ENCODE data around the gene TMEM51.

Gene TMEM51

DNA sequence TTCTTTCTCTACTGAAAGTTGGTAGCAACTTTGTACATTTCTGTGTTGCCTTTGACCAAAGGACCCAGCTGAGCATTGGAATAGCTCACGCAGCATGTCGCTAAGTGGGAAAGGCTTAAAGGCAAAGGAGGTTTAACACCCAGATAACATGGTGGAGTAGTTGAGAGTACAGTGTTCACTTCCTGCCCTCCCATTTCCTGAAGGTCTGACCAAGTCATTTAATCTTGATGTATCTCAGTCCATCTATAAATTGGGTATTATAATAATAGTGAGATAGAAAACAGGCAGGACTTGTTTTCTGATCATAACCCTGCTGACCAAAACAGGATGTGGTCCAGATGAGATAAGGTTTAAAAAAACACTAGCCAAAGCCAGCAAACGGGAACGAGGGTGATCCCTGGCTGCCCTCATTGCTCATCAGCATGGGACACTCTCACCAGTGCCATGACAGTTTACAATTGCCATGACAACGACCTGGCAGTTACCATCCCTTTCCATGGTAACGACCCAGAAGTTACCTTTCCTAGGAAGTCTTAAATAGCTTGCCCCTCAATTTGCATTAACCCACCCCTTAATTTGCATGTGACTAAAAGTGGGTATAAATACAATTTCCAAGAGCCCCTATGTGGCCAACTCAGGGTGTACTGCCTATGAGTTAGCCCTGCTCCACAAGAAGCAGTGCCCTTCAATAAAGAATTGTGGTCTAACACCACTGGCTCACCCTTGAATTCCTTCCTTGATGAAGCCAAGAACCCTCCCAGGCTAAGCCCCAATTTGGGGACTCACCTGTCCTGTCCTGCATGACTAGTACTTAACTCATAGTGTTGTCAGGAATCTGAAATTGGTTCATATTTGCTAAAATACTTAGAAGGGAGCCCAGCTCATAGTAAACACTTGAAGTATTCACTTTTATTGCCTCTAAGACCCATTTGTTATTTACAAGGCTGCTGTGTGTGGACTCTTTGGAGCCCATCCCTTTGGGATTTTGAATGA, 65.0 kb downstream of the TMEM51 start:
- DNase-seq (ENCODE audit: low spot score) = no peak

DNA sequence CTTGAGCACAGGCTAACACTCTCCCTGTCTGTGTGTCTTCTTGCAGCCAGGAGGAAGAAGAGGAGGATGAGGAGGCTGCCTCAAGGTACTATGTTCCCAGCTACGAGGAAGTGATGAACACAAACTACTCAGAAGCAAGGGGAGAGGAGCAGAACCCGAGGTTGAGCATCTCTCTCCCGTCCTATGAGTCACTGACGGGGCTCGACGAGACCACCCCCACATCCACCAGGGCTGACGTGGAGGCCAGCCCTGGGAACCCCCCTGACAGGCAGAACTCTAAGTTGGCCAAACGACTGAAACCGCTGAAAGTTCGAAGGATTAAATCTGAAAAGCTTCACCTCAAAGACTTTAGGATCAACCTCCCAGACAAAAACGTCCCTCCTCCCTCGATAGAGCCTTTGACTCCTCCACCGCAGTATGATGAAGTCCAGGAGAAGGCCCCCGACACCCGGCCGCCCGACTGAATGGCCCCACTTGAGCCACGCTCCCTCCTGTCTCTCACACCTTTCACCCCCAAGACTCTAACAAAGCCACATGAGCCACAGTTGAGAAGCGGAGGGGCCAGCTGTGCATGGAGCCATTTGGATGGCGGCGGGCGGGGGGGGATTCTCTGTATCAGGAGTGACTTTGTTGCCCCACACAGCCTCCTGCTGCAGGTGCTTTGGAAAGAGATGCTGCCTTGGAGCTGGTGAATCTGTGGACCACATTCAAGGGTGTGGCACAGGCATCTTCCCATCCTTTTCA, 65.9 kb downstream of the TMEM51 start:
- no peak for DNase-seq (ENCODE audit: low spot score)

DNA sequence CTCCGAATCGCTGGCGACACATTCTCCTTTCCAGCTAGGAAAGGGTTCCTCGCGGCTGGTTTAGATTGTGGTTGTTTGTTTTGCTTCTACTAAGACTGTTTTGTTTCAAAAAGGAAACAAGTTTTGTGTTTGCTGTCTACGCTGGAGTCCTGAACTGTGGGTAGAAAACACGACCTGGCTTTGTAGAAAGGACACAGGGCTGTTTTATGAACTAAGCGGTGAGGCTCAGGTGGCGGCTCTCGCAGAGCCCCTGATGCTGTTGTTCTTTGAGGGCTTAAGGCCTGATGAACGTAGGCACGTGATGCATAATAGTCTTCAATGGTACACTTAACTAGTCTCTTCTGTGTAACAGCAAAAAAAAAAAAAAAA, 66.5 kb downstream of the TMEM51 start:
- no peak for DNase-seq (ENCODE audit: low spot score)

DNA sequence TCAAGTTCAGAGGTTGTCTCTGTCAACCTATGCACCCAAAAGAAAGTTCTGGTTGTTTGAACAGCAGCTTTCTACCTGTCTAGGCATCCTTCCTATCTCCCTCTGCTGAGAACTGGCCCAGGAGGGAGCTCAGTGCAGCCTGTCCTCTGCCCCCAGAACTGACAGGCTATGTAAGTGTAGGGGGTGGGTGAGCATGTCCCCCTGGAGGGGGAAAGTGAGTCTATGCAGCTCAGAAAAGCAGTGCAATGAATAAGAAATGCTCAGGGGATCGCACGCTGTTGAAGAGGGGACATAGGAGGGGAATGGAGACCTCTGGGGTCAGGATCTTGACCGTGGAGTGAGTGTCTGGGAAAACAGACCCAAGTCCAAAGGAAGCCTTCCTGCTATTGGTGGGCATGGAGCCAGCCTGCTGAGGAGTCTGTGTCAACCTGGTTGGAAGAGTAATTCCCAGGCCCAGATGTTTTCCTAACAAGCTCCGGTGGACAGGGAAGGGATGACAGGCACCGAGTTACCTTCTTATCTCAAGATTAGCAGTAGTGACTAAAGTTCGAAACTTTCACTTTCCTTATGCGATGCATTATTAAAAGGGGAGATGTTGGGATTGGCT, 67.4 kb downstream of the TMEM51 start:
- no peak for DNase-seq (ENCODE audit: low spot score)

DNA sequence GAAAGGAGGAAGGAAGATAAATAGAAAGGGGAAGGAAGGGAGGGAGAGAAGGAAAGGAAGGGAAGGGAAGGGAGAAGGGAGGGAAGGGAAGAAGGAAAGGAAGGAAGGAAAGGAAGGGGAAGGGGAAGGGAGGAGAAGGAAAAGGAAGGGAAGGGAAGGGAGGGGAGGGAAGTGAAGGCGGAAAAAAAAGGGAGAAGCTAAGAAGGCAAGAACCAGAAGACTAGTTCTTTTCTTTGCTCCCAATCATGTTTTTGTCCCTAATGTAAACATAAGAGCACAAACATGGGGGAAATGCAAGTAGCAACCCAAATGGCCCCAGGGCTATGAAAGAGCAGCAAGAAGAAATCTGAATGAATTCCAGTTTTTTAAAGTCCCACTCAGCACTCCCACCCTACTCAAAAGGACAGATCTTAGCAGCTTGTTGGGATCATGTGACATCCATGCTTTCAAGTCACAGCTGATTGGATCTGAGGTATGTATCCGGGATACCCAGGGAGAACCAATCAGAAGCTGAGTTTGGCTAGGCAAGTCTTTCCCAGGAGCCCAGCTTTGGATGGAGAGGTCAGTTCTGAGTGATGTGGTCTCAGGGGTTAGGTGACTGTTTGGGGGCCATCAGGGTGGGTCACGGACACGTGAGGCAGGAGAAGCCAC, 69.2 kb downstream of the TMEM51 start:
- no peak for DNase-seq (ENCODE audit: low spot score)

DNA sequence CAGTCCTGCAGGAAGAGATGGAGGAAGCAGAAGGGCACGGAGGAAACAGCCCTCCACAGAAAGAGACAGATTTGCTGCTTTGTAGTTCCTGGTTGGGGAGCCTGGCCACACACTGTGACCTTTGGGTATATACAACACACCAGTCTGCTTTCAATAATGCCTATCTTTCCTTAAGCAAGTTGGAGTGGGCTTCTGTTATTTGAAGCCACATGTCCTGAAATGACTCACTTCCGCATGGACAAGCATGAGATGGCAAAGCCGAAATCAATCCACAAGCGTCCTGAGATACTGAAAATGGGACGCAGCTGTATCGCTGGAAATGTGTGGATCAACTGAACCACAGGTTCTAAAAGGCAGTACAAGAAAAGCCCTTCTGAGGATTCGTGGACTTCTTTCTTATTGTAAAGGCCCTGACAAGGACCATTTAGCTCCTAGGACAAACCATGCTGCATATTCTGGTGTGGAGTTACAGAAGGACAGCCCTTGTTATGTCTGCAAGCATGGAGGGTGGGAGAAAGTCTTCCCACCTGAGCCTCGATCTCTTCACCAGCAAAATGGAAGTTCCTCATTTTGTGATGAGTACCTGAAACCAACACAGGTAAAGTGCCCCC, 70.8 kb downstream of the TMEM51 start:
- DNase-seq (ENCODE audit: low spot score) = peak; percentile 36

DNA sequence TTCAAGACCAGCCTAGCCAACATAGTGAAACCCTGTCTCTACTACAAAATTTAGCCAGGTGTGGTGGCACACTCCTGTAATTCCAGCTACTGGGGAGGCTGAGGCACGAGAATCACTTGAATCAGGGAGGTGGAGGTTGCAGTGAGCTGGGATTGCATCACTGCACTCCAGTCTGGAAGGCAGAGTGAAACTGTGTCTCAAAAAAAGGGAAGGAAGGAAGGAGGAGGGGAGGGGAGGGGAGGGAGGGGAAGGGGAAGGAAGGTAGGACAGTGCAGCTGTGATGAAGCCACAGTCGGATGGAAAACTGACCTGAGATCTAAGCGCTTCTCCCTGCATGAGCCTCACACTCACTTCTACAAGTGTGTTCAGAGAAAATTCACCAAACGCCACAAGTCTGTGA, 71.4 kb downstream of the TMEM51 start:
- no peak for DNase-seq (ENCODE audit: low spot score)

DNA sequence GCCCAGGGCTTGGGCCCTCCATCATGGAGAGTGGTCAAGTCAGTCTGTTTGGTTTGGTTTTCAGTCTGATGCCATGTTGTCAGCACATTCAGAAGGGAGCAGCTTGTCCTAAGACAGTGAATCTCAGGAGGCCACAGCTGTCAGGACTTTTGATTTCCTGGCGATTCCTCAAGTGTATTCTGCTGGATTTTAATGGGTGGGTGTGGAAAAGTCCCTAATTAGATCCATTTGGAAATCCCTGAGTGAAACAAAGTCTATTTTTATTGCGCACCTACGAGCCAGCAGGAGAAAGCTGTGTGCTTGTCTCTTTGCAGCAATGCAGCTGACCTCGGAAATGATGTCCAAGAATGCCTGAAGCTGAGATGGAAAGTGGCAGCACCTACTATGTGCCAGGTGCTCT, 71.9 kb downstream of the TMEM51 start:
- no peak for DNase-seq (ENCODE audit: low spot score)

DNA sequence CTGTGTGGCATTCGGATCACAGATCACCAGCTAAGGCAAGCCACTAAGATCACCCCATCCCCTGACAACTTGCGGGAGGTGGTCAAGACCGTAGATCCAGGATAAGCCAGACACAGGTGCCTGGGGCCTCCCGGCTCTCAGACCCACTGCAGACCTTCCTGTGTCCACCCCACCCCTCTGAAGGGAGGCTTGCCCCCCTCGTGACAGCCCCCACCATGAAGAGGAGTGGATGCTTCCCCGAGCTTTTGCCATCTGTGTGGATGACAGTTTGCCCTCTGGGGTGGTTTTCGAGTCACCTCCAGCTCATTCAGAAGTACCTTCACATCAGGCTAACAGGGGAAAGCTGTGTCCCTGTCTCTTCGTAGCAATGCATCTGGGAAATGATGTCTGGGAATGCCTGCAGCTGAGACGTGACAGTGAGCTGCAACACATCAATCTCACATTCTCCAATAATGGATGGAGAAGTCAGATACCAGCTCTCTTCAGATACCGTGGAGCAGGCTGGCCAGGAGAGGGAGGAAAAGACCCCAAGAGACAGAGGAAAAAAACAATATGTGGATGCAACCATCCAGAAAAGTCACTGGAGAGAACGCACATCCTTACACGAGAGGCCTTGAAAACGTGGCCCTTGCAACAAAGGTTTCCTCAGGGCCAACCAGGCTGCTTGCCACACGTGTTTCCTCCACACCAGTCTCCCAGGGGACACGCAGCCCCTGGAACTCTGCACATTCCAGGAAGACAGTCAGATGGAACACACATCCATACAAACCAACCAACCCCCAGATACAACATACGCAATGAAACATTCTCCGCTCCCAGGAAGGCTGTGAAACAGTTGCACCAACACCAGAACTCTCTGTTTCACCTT, 73.1 kb downstream of the TMEM51 start:
- DNase-seq (ENCODE audit: low spot score) = no peak

DNA sequence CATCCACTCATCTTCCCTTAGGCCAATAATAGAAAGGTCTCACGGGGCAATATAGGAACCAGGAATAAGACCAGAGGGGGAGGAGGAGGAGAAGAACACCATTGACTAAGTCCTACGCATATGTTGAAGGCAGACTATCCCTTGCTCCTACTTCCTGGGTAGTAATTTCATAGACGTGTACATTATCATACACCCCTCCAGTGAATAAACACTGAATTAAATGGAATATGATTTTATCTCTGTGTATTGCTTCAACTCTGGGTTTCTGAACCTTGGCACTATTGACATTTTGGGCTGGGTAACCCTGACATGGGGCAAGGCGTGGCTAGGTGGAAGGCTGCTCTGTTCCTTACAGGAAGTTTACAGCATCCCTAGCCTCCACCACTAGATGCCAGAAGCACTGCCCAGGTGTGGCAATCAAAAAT, 76.2 kb downstream of the TMEM51 start:
- DNase-seq (ENCODE audit: low spot score) = no peak

DNA sequence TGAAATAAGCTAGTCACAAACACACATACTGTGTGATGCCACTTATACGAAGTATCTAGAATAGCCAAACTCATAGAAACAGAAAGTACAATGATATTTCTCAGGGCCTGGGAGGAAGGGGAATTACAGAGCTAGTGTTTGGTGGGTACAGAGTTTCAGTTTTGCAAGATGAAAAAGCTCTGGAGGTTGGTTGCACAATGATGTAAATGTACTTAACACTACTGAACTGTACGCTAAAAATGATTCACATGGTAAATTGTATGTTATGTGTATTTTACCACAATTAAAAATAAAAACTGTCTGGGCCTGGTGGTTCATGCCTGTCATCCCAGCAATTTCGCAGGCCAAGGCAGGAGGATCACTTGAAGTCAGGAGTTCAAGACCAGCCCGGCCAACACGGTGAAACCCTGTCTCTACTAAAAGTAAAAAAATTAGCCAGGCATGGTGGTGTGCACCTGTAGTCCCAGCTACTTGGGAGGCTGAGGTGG, 78.2 kb downstream of the TMEM51 start:
- no peak for DNase-seq (ENCODE audit: low spot score)

DNA sequence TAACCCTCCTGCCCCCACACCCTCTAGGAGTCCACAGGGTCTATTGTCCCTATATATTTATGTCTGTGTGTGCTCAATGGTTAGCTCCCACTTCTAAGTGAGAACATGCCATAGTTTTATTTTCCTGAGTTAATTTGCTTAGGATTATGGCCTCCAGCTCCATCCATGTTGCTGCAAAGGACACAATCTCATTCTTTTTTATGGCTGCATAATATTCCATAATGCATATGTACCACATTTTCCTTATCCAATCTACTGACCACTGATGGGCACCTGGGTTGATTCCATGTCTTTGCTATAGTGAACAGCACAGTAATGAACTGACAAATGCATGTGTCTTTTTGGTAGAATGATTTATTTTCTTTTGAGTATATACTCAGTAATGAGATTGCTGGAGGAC, 80.1 kb downstream of the TMEM51 start:
- no peak for DNase-seq (ENCODE audit: low spot score)

DNA sequence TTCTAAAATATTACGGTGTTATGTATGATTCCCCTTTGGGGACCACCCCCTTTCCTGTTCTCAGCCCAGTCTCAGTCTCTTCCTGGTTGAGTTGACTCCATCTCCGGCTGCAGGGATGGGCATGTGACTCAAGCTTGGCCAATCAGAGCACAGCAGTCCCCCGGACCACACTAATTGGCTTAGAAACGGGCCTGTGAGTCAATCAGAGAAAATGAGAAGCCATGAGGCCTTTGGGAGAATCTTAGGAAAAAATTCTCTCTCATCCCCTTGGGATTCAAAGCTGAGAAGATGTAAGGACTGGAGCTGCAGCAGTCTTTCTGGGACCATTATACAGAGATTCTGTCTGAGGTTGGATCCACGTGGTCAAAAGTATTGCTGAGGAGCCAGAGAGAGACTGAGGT, 82.8 kb downstream of the TMEM51 start:
- no peak for DNase-seq (ENCODE audit: low spot score)

DNA sequence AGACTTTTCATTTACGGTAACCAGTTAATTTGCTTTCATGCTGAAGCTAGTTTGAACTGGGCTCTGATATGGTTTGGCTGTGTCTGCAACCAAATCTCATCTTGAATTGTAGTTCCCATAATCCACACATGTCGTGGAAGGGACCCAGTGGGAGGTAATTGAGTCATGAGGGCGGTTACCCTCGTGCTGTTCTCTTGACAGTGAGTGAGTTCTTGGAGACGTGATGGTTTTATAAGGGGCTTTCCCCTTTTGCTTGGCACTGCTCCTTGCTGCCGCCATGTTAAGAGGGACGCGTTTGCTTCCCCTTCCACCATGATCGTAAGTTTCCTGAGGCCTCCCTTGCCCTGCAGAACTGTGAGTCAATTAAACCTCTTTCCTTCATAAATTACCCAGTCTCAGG, 83.2 kb downstream of the TMEM51 start:
- DNase-seq (ENCODE audit: low spot score) = no peak

DNA sequence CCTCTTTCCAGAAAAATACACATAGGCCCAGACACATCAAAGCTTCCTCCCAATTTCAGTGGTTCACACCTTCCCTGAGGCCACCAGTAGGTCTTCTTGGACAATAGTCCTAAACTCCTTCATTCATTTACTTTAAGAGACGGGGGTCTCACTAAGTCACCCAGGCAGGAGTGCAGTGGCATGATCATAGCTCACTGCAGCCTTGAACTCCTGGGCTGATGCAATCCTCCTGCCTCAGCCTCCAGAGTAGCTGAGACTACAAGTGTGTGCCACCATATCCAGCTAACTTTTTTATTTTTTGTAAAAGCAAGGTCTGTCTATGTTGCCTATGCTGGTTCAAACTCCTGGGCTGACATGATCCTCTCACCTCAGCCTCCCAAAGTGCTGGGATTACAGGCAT, 85.2 kb downstream of the TMEM51 start:
- DNase-seq (ENCODE audit: low spot score) = no peak

DNA sequence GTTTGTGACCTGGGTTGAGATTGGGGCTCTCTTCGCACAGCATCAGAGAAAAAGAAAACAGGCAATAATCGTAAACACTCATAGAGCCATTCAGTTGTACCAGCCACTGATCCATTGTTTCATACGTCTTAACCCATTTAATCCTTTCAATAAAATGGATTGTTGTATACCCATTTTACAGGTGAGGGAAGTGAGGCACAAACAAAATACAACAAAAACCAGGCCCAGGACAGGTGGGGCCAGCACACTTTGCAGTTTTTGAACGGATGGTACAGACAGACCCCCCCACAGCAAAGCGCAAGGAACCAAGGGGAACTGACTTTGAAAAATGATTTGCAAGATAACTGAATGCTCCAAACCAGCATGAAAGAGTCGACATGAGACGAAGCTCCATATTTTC, 89.2 kb downstream of the TMEM51 start:
- no peak for DNase-seq (ENCODE audit: low spot score)

DNA sequence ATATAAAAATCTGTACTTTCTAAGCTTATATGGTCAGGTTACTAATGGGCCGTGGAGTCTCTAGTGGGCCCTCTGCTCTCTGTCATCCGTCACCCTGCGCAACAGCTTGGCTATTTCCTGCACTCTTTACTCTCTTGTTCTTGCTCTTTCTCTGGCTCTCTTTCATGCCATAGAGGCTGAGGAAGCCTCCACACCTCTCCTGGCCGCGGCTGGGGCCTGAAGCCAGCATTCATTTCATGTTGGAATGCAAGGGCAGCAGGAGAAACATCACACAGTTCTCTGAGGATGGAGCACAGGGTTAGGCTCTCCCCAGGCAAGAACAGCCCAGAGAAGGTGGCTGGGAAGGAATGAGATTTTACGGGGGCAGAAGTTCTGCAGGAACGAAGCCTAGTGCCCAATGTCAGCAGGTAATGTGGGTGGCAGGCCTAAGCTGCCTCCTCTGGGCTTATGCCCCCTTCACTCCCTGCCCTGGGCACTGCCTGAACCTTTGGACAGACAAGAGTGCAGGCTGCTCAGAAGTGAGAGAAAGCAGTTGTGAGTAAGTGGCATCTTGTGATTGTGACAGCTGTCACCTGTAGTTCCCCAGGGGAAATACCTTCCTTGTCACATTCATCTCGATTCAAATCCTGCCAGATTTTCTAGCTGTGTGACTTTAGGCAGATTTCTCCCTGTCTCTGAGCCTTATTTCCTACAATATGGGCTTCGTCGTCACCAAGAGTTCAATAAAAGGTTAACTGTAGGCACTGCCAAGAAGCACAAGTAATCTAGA, 89.9 kb downstream of the TMEM51 start:
- DNase-seq (ENCODE audit: low spot score) = no peak

DNA sequence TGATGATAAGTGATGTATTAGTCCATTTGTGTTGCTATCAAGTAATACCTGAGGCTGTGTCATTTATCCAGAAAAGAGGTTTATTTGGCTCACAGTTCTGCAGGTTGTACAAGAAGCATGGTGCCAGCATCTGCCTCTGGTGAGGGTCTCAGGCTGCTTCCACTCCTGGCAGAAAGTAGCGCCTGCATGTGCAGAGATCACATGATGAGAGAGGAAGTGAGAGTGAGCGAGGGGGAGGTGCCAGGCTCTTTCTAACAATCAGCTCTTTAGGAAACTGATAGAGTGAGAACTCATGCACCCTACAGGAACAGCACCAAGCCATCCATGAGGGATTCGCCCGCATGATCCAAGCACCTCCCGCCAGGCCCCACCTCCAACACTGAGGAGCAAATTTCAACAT, 91.3 kb downstream of the TMEM51 start:
- DNase-seq (ENCODE audit: low spot score) = no peak

DNA sequence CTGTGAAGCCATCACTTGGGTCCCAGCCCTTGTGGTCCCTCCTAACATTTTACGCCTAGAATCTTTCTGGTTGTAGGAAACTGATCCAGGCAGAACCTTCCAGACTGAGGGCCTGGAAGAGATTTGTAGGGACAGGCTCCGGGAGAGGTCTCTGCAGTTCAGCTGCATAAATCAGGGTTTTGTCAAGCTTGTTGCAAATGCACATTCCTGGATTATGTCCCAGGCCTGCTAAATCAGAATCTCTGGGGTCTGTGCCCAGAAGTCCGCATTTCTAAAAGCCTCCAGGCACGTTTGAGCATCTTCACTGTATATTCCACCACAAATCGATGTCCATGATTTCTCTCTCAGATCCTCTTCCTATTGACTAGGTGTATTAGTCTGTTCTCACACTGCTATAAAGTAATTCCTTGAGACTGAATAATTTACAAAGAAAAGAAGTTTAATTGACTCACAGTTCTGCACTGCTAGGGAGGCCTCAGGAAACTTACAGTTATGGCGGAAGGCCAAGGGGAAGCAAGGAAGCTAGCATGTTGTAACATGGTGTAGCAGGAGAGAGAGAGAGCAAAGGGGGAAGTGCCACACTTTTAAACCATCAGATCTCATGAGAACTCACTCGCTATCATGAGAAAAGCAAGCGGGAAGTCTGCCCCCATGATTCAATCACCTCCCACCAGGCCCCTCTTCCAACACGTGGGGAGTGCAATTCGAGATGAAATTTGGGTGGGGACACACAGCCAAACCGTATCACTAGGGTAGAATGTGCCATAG, 92.2 kb downstream of the TMEM51 start:
- peak; percentile 38 for DNase-seq (ENCODE audit: low spot score)
